ENCODE data around the gene SLC7A8. TPM values are rescaled to one million over a fixed set of nuclear protein-coding genes. Genes with fewer than 3 reads are reported as not detected.

Gene SLC7A8
- total RNA-seq: not detected in 2 replicates

DNA sequence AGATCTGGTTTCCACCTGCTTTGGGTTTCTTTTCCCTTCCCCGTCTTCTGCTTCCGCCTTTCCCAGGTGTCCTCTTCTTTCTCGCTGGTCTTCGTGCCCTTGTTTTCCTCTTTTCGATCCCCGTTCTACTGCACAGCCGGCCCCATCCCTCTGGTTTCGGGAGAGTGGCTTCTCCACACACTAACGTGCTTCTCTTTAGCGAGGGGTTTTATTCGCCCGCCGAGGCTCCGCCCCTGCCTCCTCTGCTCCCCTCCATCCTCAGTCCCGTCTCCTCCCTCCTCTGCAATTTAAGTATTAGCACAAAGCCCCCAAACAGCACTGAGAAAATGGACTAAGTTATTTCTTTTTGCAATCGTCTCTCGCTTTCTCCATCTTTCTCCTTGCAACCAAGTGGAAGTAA lies at the start of gene SLC7A8:
Gene SLC7A8, minus strand, starts transcription at position 182 of the 400 bp plus-strand sequence. CDS start 746 bp downstream, outside the sequence.

GRCh38 chr14:23118506-23119362 lies 64.7 kb downstream of the SLC7A8 start, which contains the start of gene CEBPE:
TSS of gene CEBPE (minus strand) at chr14:23119255. CDS start at chr14:23119091, 164 bp downstream.

GRCh38 chr14:23104591-23105347 lies 78.7 kb downstream of the SLC7A8 start, which contains the start of gene CIROP:
TSS of gene CIROP (minus strand) at chr14:23104989. CDS start at chr14:23104920, 69 bp downstream.

GRCh38 chr14:23095196-23096108 lies 88.0 kb downstream of the SLC7A8 start, which contains the start of gene C14orf119:
TSS of gene C14orf119 (plus strand) at chr14:23095505. CDS start at chr14:23097659, 2,154 bp downstream.

GRCh38 chr14:23094666-23095195 lies 88.7 kb downstream of the SLC7A8 start, which contains the start of gene ACIN1:
TSS of gene ACIN1 (minus strand) at chr14:23095136. CDS start at chr14:23095112, 24 bp downstream.

Other genes starting within 250 kb of the SLC7A8 start
- 61.1 and 74.4 TPM in 2 replicates for gene HAUS4, start 226.6 kb downstream of the SLC7A8 start, total RNA-seq
- 44.1 and 45.2 TPM in 2 replicates for gene AJUBA, start 201.1 kb downstream of the SLC7A8 start, total RNA-seq
- 5.8 and 8.2 TPM in 2 replicates for gene C14orf93, start 173.5 kb downstream of the SLC7A8 start, total RNA-seq
- gene PSMB5, start 148.8 kb downstream of the SLC7A8 start, total RNA-seq: 359 and 397 TPM in 2 replicates
- gene PSMB11, start 141.4 kb downstream of the SLC7A8 start, total RNA-seq: not detected in 2 replicates
- 11.5 and 16.7 TPM in 2 replicates for gene CDH24, start 126.1 kb downstream of the SLC7A8 start, total RNA-seq
- gene ACIN1, start 88.5 kb downstream of the SLC7A8 start, total RNA-seq: 65.8 and 66.5 TPM in 2 replicates
- 32.6 and 57.0 TPM in 2 replicates for gene C14orf119, start 88.2 kb downstream of the SLC7A8 start, total RNA-seq
- gene CIROP, start 78.7 kb downstream of the SLC7A8 start, total RNA-seq: not detected in 2 replicates
- not detected in 2 replicates for gene CEBPE, start 64.4 kb downstream of the SLC7A8 start, total RNA-seq
- gene RNF212B, start 54.3 kb upstream of the SLC7A8 start, total RNA-seq: not detected in 2 replicates
- gene HOMEZ, start 102.5 kb upstream of the SLC7A8 start, total RNA-seq: 5.9 and 6.7 TPM in 2 replicates
- gene PPP1R3E, start 119.2 kb upstream of the SLC7A8 start, total RNA-seq: 1.00 and 2.1 TPM in 2 replicates
- gene BCL2L2, start 123.2 kb upstream of the SLC7A8 start, total RNA-seq: 7.7 and 11.4 TPM in 2 replicates
- 61.6 and 76.0 TPM in 2 replicates for gene PABPN1, start 137.8 kb upstream of the SLC7A8 start, total RNA-seq
- gene SLC22A17, start 169.2 kb upstream of the SLC7A8 start, total RNA-seq: 0.20 TPM in 1 of 2 replicates, not detected in the other
- gene EFS, start 181.5 kb upstream of the SLC7A8 start, total RNA-seq: not detected in 2 replicates
- not detected in 2 replicates for gene IL25, start 189.1 kb upstream of the SLC7A8 start, total RNA-seq
- not detected in 2 replicates for gene CMTM5, start 193.4 kb upstream of the SLC7A8 start, total RNA-seq
- 0.05 TPM in 1 of 2 replicates, not detected in the other for gene MYH6, start 224.6 kb upstream of the SLC7A8 start, total RNA-seq

Data from mammary microvascular endothelial cell (primary cell).